Dendritic cell treated with granulocyte-macrophage colony-stimulating factor and Interleukin-4, amounts not matched to agents 40 ng/mL and 50 ng/mL, for 4 days (primary cell): ENCODE measurements around the gene RAB11FIP3.

ENCODE experiments used
- H3K27ac Mint-ChIP-seq: one replicate; pipeline ENCODE4 v1.8.0; 2022; ENCODE audit warnings: mild to moderate bottlenecking, mixed read lengths
- H3K27me3 Mint-ChIP-seq: one replicate; pipeline ENCODE4 v1.8.0; 2022; ENCODE audit warnings: mild to moderate bottlenecking, mixed read lengths
- H3K36me3 Mint-ChIP-seq: one replicate; pipeline ENCODE4 v1.8.0; 2022; ENCODE audit warnings: low read depth, mixed read lengths
- H3K4me1 Mint-ChIP-seq: one replicate; pipeline ENCODE4 v1.8.0; 2022; ENCODE audit warnings: low read depth, mixed read lengths
- H3K4me3 Mint-ChIP-seq: one replicate; pipeline ENCODE4 v1.8.0; 2022; ENCODE audit warnings: mild to moderate bottlenecking, moderate library complexity, mixed read lengths
- H3K9me3 Mint-ChIP-seq: one replicate; pipeline ENCODE4 v1.8.0; 2022; ENCODE audit warnings: mixed read lengths
- intact Hi-C: fragments of 100-400 bp; cut with micrococcal nuclease; formaldehyde crosslinking; loops from one replicate; pipeline ENCODE4 v1.15.0; 2022

RAB11FIP3 gene

GRCh38 chr16:531494-532125, 106.2 kb downstream of the RAB11FIP3 start:
- H3K36me3 Mint-ChIP-seq, result peaks cover 61% of the 10 kb centered on the region
- H3K27ac Mint-ChIP-seq, result no peak overlapping the region
- H3K27me3 Mint-ChIP-seq, result no peaks in the 10 kb centered on the region
- intact Hi-C loops, result no loop called here
- peaks cover 53% of the 10 kb centered on the region for H3K4me1 Mint-ChIP-seq
- H3K4me3 Mint-ChIP-seq, result no peak overlapping the region
- H3K9me3 Mint-ChIP-seq, result no peaks in the 10 kb centered on the region

- no peaks in the 10 kb centered on the region for H3K9me3 Mint-ChIP-seq
- no peak overlapping the region for H3K27ac Mint-ChIP-seq
- peaks cover 49% of the 10 kb centered on the region for H3K4me1 Mint-ChIP-seq
- H3K4me3 Mint-ChIP-seq, result no peak overlapping the region
- no peaks in the 10 kb centered on the region for H3K27me3 Mint-ChIP-seq
- intact Hi-C loops, result no loop called here
- H3K36me3 Mint-ChIP-seq, result peaks cover 72% of the 10 kb centered on the region
Measured at GRCh38 chr16:533391-534123, 108.1 kb downstream of the RAB11FIP3 start.

- Mint-ChIP-seq H3K27me3 (no peaks in the 10 kb centered on the region), H3K27ac (peak overlapping the region; percentile 72), H3K36me3 (peaks cover 72% of the 10 kb centered on the region), H3K4me3 (no peak overlapping the region), H3K4me1 (peaks cover 43% of the 10 kb centered on the region), H3K9me3 (no peaks in the 10 kb centered on the region)
- intact Hi-C loops, result no loop called here
Measured at GRCh38 chr16:534135-534534, 108.7 kb downstream of the RAB11FIP3 start.

- no peaks in the 10 kb centered on the region for H3K9me3 Mint-ChIP-seq
- H3K4me1 Mint-ChIP-seq, result peaks cover 35% of the 10 kb centered on the region
- intact Hi-C loops, result no loop called here
- peaks cover 72% of the 10 kb centered on the region for H3K36me3 Mint-ChIP-seq
- H3K4me3 Mint-ChIP-seq, result no peak overlapping the region
- peak overlapping the region; percentile 72 for H3K27ac Mint-ChIP-seq
- no peaks in the 10 kb centered on the region for H3K27me3 Mint-ChIP-seq
Measured at GRCh38 chr16:534856-535445, 109.5 kb downstream of the RAB11FIP3 start.

GRCh38 chr16:535446-536405, 110.3 kb downstream of the RAB11FIP3 start:
- peaks cover 72% of the 10 kb centered on the region for H3K36me3 Mint-ChIP-seq
- H3K27ac Mint-ChIP-seq, result peak overlapping the region; percentile 72
- H3K4me3 Mint-ChIP-seq, result no peak overlapping the region
- H3K4me1 Mint-ChIP-seq, result peaks cover 27% of the 10 kb centered on the region
- no peaks in the 10 kb centered on the region for H3K9me3 Mint-ChIP-seq
- intact Hi-C loops, result no loop called here
- H3K27me3 Mint-ChIP-seq, result no peaks in the 10 kb centered on the region

GRCh38 chr16:536746-537145, 111.3 kb downstream of the RAB11FIP3 start:
- Mint-ChIP-seq H3K27ac (no peak overlapping the region), H3K36me3 (peaks cover 80% of the 10 kb centered on the region), H3K27me3 (no peaks in the 10 kb centered on the region), H3K4me3 (no peak overlapping the region), H3K4me1 (peaks cover 27% of the 10 kb centered on the region), H3K9me3 (no peaks in the 10 kb centered on the region)
- intact Hi-C loops, result no loop called here

GRCh38 chr16:537415-538335, 112.2 kb downstream of the RAB11FIP3 start:
- peaks cover 89% of the 10 kb centered on the region for H3K36me3 Mint-ChIP-seq

GRCh38 chr16:539901-540530, 114.6 kb downstream of the RAB11FIP3 start:
- H3K27ac Mint-ChIP-seq, result no peak overlapping the region
- H3K9me3 Mint-ChIP-seq, result no peaks in the 10 kb centered on the region
- no peak overlapping the region for H3K4me3 Mint-ChIP-seq
- peaks cover 8% of the 10 kb centered on the region for H3K4me1 Mint-ChIP-seq
- no peaks in the 10 kb centered on the region for H3K27me3 Mint-ChIP-seq
- H3K36me3 Mint-ChIP-seq, result peaks cover 92% of the 10 kb centered on the region
- intact Hi-C loops, result no loop called here

More at GRCh38 chr16:537415-538335, 112.2 kb downstream of the RAB11FIP3 start:
- H3K27me3 Mint-ChIP-seq, result no peaks in the 10 kb centered on the region
- no peak overlapping the region for H3K4me3 Mint-ChIP-seq
- H3K4me1 Mint-ChIP-seq, result peaks cover 27% of the 10 kb centered on the region
- no peaks in the 10 kb centered on the region for H3K9me3 Mint-ChIP-seq
- intact Hi-C loops, result no loop called here
- no peak overlapping the region for H3K27ac Mint-ChIP-seq

- Mint-ChIP-seq H3K36me3 (peaks cover 92% of the 10 kb centered on the region), H3K27ac (no peak overlapping the region), H3K4me1 (peaks cover under 1% of the 10 kb centered on the region), H3K4me3 (no peak overlapping the region), H3K27me3 (no peaks in the 10 kb centered on the region), H3K9me3 (no peaks in the 10 kb centered on the region)
- intact Hi-C loops, result no loop called here
Measured at GRCh38 chr16:540645-541340, 115.3 kb downstream of the RAB11FIP3 start.

- H3K36me3 Mint-ChIP-seq, result peaks cover 90% of the 10 kb centered on the region
- H3K4me3 Mint-ChIP-seq, result no peak overlapping the region
- no peaks in the 10 kb centered on the region for H3K4me1 Mint-ChIP-seq
Measured at GRCh38 chr16:543301-544164, 118.1 kb downstream of the RAB11FIP3 start.

GRCh38 chr16:544517-544916, 119.1 kb downstream of the RAB11FIP3 start:
- Mint-ChIP-seq H3K27ac (no peak overlapping the region), H3K36me3 (peaks cover 90% of the 10 kb centered on the region), H3K27me3 (no peaks in the 10 kb centered on the region), H3K4me3 (no peak overlapping the region), H3K9me3 (no peaks in the 10 kb centered on the region), H3K4me1 (no peaks in the 10 kb centered on the region)
- intact Hi-C loops, result no loop called here

More at GRCh38 chr16:543301-544164, 118.1 kb downstream of the RAB11FIP3 start:
- Mint-ChIP-seq H3K9me3 (no peaks in the 10 kb centered on the region), H3K27ac (no peak overlapping the region), H3K27me3 (no peaks in the 10 kb centered on the region)
- intact Hi-C loops, result no loop called here
